ENCODE measurements around the gene VPS51. TPM values are rescaled to one million over a fixed set of nuclear protein-coding genes. Genes with fewer than 3 reads are reported as not detected.

VPS51 gene
- total and polyA plus RNA-seq, 9 of the 15 experiments (the other 6 are each of a cell fraction or from before 2014, with no cell fraction given), result 1.8 to 143 (median 46.8) TPM

DNA sequence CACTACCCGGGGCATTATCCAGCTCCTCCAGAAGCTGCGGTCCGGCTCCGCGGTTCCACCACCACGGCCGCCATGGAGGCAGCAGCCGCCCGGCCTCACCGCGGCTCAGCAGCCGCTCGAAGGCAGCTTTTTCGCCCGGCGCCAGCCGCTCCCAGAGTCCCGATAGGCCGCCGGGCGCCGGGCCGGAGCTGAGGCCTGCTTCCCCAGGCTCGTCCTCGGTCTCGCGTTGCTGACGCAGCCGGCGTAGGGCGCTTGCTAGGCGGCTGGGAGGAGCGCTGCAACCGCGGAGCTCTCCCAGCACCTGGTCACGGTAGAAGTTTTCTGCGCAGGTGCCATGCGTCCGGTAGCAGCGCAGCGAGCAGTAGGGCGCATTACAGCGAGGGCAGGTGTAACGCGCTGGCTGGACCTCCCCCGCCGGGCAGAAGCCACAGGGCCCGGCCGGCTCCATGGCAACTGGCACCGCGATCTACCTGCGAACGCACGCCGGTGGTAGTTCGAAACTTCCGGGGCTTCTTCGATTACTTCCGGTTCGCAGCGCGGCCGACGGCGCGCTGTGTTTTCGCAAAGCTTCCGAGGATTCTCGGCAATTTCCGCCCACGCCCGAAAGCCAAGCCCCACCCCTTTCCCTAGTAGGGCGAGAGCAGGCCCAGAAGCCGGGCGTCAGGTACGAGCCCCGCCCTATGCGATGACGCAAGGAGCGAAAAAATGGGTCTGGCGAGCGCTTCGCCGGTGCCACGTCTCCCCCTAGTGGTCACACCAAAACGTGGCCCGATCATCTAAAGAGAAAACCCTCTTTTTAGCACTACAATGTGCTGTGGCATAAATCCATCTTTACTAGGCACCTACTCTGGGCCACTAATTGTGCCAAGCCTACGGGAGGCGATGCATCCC is 21.4 kb downstream of the VPS51 start, which contains the start of gene ZNHIT2 (continued):
- TF ChIP-seq CREM (IDR thresholded peaks at IDR 0.05; ENCODE audit: low read depth) (peak; percentile 96), SMARCE1 (IDR thresholded peaks at IDR 0.05) (no peak), POLR2H (tag; IDR thresholded peaks at IDR 0.05; ENCODE audit: low read depth) (peak; percentile 79), PML (IDR thresholded peaks at IDR 0.05; ENCODE audit: low read length) (peak; percentile 45; the same call in 1 of the 2 replicates), RBFOX2 (IDR thresholded peaks at IDR 0.05; ENCODE audit: low read depth, low read length) (peak; percentile 90), TSC22D4 (tag; IDR thresholded peaks at IDR 0.05) (no peak), ESRRB (CRISPR knock-in tag; IDR thresholded peaks at IDR 0.05; ENCODE audit: borderline replicate concordance) (no peak), ZFP30 (CRISPR knock-in tag; IDR thresholded peaks at IDR 0.05; ENCODE audit: borderline replicate concordance) (no peak), RFX5 (IDR thresholded peaks at IDR 0.05; ENCODE audit: low read depth, low read length) (no peak), SIN3A (IDR thresholded peaks at IDR 0.05; ENCODE audit: borderline replicate concordance in 2 of 2, control insufficient read depth in 1 of 2, low read depth in 2 of 2, low read length in 2 of 2) (peak; percentile 89 to 94; a peak in 3 of 4 replicates), FOS (IDR thresholded peaks at IDR 0.05; ENCODE audit: extremely low read depth, insufficient read length) (no peak), ZZZ3 (IDR thresholded peaks at IDR 0.05) (no peak)
- TF ChIP-seq, protein P1, sequence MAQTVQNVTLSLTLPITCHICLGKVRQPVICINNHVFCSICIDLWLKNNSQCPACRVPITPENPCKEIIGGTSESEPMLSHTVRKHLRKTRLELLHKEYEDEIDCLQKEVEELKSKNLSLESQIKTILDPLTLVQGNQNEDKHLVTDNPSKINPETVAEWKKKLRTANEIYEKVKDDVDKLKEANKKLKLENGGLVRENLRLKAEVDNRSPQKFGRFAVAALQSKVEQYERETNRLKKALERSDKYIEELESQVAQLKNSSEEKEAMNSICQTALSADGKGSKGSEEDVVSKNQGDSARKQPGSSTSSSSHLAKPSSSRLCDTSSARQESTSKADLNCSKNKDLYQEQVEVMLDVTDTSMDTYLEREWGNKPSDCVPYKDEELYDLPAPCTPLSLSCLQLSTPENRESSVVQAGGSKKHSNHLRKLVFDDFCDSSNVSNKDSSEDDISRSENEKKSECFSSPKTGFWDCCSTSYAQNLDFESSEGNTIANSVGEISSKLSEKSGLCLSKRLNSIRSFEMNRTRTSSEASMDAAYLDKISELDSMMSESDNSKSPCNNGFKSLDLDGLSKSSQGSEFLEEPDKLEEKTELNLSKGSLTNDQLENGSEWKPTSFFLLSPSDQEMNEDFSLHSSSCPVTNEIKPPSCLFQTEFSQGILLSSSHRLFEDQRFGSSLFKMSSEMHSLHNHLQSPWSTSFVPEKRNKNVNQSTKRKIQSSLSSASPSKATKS (CRISPR knock-in tag; IDR thresholded peaks at IDR 0.05), result no peak
- TF ChIP-seq, protein P2, sequence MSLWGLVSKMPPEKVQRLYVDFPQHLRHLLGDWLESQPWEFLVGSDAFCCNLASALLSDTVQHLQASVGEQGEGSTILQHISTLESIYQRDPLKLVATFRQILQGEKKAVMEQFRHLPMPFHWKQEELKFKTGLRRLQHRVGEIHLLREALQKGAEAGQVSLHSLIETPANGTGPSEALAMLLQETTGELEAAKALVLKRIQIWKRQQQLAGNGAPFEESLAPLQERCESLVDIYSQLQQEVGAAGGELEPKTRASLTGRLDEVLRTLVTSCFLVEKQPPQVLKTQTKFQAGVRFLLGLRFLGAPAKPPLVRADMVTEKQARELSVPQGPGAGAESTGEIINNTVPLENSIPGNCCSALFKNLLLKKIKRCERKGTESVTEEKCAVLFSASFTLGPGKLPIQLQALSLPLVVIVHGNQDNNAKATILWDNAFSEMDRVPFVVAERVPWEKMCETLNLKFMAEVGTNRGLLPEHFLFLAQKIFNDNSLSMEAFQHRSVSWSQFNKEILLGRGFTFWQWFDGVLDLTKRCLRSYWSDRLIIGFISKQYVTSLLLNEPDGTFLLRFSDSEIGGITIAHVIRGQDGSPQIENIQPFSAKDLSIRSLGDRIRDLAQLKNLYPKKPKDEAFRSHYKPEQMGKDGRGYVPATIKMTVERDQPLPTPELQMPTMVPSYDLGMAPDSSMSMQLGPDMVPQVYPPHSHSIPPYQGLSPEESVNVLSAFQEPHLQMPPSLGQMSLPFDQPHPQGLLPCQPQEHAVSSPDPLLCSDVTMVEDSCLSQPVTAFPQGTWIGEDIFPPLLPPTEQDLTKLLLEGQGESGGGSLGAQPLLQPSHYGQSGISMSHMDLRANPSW (CRISPR knock-in tag; IDR thresholded peaks at IDR 0.05), result 0 out of 2 replicates have a peak, but pooled peaks have one; percentile 29
- TF ChIP-seq, protein P3, sequence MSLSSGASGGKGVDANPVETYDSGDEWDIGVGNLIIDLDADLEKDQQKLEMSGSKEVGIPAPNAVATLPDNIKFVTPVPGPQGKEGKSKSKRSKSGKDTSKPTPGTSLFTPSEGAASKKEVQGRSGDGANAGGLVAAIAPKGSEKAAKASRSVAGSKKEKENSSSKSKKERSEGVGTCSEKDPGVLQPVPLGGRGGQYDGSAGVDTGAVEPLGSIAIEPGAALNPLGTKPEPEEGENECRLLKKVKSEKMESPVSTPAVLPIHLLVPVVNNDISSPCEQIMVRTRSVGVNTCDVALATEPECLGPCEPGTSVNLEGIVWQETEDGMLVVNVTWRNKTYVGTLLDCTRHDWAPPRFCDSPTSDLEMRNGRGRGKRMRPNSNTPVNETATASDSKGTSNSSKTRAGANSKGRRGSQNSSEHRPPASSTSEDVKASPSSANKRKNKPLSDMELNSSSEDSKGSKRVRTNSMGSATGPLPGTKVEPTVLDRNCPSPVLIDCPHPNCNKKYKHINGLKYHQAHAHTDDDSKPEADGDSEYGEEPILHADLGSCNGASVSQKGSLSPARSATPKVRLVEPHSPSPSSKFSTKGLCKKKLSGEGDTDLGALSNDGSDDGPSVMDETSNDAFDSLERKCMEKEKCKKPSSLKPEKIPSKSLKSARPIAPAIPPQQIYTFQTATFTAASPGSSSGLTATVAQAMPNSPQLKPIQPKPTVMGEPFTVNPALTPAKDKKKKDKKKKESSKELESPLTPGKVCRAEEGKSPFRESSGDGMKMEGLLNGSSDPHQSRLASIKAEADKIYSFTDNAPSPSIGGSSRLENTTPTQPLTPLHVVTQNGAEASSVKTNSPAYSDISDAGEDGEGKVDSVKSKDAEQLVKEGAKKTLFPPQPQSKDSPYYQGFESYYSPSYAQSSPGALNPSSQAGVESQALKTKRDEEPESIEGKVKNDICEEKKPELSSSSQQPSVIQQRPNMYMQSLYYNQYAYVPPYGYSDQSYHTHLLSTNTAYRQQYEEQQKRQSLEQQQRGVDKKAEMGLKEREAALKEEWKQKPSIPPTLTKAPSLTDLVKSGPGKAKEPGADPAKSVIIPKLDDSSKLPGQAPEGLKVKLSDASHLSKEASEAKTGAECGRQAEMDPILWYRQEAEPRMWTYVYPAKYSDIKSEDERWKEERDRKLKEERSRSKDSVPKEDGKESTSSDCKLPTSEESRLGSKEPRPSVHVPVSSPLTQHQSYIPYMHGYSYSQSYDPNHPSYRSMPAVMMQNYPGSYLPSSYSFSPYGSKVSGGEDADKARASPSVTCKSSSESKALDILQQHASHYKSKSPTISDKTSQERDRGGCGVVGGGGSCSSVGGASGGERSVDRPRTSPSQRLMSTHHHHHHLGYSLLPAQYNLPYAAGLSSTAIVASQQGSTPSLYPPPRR (CRISPR knock-in tag; IDR thresholded peaks at IDR 0.05; ENCODE audit: borderline replicate concordance), result no peak
- TF ChIP-seq, protein P4, sequence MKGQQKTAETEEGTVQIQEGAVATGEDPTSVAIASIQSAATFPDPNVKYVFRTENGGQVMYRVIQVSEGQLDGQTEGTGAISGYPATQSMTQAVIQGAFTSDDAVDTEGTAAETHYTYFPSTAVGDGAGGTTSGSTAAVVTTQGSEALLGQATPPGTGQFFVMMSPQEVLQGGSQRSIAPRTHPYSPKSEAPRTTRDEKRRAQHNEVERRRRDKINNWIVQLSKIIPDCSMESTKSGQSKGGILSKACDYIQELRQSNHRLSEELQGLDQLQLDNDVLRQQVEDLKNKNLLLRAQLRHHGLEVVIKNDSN (CRISPR knock-in tag; IDR thresholded peaks at IDR 0.05), result no peak

Measured in K562 (cell line).